Measurements from ENCODE around the gene HAUS5. TPM values are rescaled to one million over a fixed set of nuclear protein-coding genes. Genes with fewer than 3 reads are reported as not detected.

HAUS5 gene
- total and polyA plus RNA-seq, 8 donors, result 12.1 to 32.7 (median 24.8) TPM

DNA sequence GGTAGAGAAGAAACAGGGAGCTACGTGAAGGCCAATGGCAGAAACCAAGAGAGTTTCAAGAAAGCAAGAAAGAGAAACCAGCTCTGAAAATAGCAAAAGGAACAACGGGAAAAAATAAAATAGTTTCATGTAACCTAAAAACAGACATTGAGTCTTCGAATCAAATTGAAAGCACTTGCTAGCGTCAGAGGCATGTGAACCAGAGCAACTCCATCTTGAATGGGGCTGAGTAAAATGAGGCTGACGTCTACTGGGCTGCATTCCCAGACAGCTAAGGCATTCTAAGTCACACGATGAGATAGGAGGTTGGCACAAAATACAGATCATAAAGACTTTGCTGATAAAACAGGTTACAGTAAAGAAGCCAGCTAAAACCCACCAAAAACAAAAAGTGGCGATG is 33.8 kb upstream of the HAUS5 start:
- TF ChIP-seq, protein P1, sequence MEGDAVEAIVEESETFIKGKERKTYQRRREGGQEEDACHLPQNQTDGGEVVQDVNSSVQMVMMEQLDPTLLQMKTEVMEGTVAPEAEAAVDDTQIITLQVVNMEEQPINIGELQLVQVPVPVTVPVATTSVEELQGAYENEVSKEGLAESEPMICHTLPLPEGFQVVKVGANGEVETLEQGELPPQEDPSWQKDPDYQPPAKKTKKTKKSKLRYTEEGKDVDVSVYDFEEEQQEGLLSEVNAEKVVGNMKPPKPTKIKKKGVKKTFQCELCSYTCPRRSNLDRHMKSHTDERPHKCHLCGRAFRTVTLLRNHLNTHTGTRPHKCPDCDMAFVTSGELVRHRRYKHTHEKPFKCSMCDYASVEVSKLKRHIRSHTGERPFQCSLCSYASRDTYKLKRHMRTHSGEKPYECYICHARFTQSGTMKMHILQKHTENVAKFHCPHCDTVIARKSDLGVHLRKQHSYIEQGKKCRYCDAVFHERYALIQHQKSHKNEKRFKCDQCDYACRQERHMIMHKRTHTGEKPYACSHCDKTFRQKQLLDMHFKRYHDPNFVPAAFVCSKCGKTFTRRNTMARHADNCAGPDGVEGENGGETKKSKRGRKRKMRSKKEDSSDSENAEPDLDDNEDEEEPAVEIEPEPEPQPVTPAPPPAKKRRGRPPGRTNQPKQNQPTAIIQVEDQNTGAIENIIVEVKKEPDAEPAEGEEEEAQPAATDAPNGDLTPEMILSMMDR (IDR thresholded peaks at IDR 0.05), result no peak
- H3K36me3 ChIP-seq, result no peaks in the 10 kb centered on the region
- no peak overlapping the region for H3K27ac ChIP-seq
- no peak overlapping the region for H3K4me3 ChIP-seq
- H3K9me3 ChIP-seq, result peaks cover 0 to 34% of the 10 kb centered on the region in 2 donors
- H3K27me3 ChIP-seq, result peaks cover 0 to 9% of the 10 kb centered on the region in 2 donors
- no peak for ATAC-seq
- no peaks in the 10 kb centered on the region for H3K4me1 ChIP-seq
- intact Hi-C loops (cut with DNase I), result no loop called here
- no peak for DNase-seq

DNA sequence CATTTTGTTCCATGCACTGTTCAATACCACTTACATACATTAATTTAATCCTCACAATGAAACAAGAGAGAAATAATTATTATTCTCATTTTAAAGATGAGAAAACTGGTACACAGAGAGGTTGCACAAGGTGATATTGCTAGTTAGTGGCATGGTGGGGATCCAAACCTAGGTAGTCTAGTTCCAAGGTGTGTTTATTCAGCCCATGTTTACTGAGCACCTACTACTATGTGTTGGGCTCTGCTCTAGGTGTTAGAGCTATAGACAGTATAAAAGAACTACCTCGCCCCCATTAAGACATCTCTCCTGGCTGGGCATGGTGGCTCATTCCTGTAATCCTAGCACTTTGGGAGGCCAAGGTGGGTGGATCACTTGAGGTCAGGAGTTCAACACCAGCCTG is 29.8 kb upstream of the HAUS5 start:
- Histone ChIP-seq H3K36me3 (no peaks in the 10 kb centered on the region), H3K4me1 (no peaks in the 10 kb centered on the region), H3K27me3 (peaks cover 0 to 30% of the 10 kb centered on the region in 2 donors), H3K9me3 (peaks cover 0 to 2% of the 10 kb centered on the region in 2 donors), H3K4me3 (no peak overlapping the region), H3K27ac (no peak overlapping the region)
- ATAC-seq (no peak), DNase-seq (no peak)
- intact Hi-C loops (cut with DNase I), result no loop called here
- TF ChIP-seq, protein P1 (IDR thresholded peaks at IDR 0.05), result no peak

DNA sequence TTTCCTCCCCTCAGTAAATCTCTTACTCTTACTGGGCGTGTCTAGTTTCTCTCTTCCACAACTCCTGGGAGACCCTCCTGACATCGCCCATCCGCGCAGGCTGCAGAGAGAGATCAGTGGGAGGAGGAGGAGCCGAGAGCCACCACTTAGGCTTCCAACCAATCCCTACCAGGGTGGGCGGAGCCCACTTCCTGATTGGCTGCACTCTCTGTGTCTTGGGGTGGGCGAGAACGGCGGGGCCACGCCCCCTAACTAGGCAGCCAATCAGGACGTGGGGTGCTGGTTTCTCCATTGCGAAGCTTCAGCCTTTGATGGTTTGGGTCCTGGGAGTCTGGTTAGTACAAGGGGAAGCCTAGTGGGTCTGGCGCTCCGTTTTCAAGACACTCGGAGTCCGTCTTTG is 26.7 kb upstream of the HAUS5 start, which contains the start of gene PMIS2:
TSS of gene PMIS2 (plus strand) at position 326 of the 400 bp plus-strand sequence. CDS start 87 bp downstream, outside the sequence.
- no peak within 1 kb of the TSS for H3K4me3 ChIP-seq
- ATAC-seq (no peak), DNase-seq (no peak)
- no peaks in the 10 kb centered on the region for H3K9me3 ChIP-seq
- TF ChIP-seq, protein P1 (IDR thresholded peaks at IDR 0.05), result no peak
- no peaks in the 10 kb centered on the region for H3K4me1 ChIP-seq
- H3K27me3 ChIP-seq, result peaks cover 0 to 30% of the 10 kb centered on the region in 2 donors
- intact Hi-C loops (cut with DNase I), result no loop called here
- H3K36me3 ChIP-seq, result no peaks in the 10 kb centered on the region
- H3K27ac ChIP-seq, result no peak within 1 kb of the TSS

DNA sequence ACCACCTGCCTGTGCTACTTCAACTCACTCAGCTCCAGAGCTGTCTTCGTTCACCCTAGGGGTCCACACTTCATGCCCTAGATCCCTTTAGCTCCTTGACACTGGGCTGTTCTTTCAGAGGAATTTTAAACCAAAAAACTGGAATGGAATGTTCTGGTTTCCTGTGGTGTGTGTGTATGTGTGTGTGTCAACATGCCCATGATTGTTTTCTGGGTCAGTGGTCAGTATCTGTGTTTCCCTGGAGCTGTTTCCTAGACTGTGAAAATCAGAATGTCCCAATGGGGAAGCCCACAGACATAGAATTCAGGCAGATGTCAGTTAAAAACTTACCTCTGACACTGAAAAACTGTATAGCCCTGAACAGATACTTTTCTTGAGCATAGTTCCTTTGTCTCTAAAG is 25.2 kb upstream of the HAUS5 start:
- intact Hi-C loops (cut with DNase I), result no loop called here

DNA sequence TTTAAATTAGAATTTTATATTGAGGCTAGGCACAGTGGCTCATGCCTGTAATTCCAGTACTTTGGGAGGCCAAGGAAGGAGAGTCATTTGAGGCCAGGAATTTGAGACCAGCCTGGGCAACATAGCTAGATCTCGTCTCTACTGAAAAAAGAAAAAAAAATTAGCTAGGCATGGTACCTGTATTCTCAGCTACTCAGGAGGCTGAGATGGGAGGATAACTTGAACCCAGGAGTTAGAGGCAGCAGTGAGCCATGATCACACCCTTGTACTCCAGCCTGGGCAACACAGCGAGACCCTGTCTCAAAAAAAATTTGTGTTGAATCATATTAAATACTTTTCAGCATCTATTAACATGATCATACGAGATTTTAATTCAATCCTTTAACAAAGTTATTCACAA is 21.7 kb upstream of the HAUS5 start:
- H3K4me1 ChIP-seq, result no peaks in the 10 kb centered on the region
- no peaks in the 10 kb centered on the region for H3K9me3 ChIP-seq
- TF ChIP-seq, protein P1 (IDR thresholded peaks at IDR 0.05), result no peak
- H3K4me3 ChIP-seq, result no peak overlapping the region
- H3K27ac ChIP-seq, result no peak overlapping the region
- no peaks in the 10 kb centered on the region for H3K36me3 ChIP-seq
- DNase-seq (no peak), ATAC-seq (no peak)
- intact Hi-C loops (cut with DNase I), result no loop called here
- peaks cover 0 to 32% of the 10 kb centered on the region in 2 donors for H3K27me3 ChIP-seq

More for the DNA sequence above, 25.2 kb upstream of the HAUS5 start:
- no peak overlapping the region for H3K27ac ChIP-seq
- no peaks in the 10 kb centered on the region for H3K9me3 ChIP-seq
- no peak overlapping the region for H3K4me3 ChIP-seq
- peaks cover 0 to 31% of the 10 kb centered on the region in 2 donors for H3K27me3 ChIP-seq
- TF ChIP-seq, protein P1 (IDR thresholded peaks at IDR 0.05), result no peak
- H3K36me3 ChIP-seq, result no peaks in the 10 kb centered on the region
- no peak for ATAC-seq
- no peak for DNase-seq
- H3K4me1 ChIP-seq, result no peaks in the 10 kb centered on the region
